HG02678 (cell line): ENCODE results near the gene MATK.
"Not testable (repeated sequence)": the region's sequence is repeated elsewhere in the genome, so short reads cannot be mapped to it uniquely, and the experiment has no call there.

Experiments
- ATAC-seq: cut with Tn5 transposase; IDR thresholded peaks from one replicate; pipeline ENCODE4 v1.9.1; 2021; ENCODE audit warnings: mild to moderate bottlenecking, moderate library complexity; ENCODE audit not compliant: unreplicated experiment

Gene MATK

GRCh38 chr19:3816148-3816547 lies 30.0 kb upstream of the MATK start:
- ATAC-seq = not testable (repeated sequence)

GRCh38 chr19:3814648-3815047 lies 28.5 kb upstream of the MATK start:
- no peak for ATAC-seq

GRCh38 chr19:3813473-3814392 lies 27.6 kb upstream of the MATK start:
- ATAC-seq = no peak

- no peak for ATAC-seq
These were observed 24.7 kb upstream of the MATK start for GRCh38 chr19:3810708-3811355.

GRCh38 chr19:3809881-3810707 lies 23.9 kb upstream of the MATK start:
- ATAC-seq = no peak

GRCh38 chr19:3808420-3809143 lies 22.4 kb upstream of the MATK start:
- ATAC-seq = no peak

GRCh38 chr19:3807574-3808354 lies 21.6 kb upstream of the MATK start:
- ATAC-seq = no peak

- no peak for ATAC-seq
These were observed 20.9 kb upstream of the MATK start for GRCh38 chr19:3807131-3807480.

GRCh38 chr19:3805859-3806258 lies 19.7 kb upstream of the MATK start:
- ATAC-seq = no peak

- ATAC-seq = no peak
These were observed 18.2 kb upstream of the MATK start for GRCh38 chr19:3804429-3804828.

- ATAC-seq = no peak
These were observed 17.8 kb upstream of the MATK start for GRCh38 chr19:3803986-3804385.

GRCh38 chr19:3803114-3803888 lies 17.1 kb upstream of the MATK start:
- ATAC-seq = no peak

GRCh38 chr19:3801412-3802096 lies 15.4 kb upstream of the MATK start:
- ATAC-seq = no peak

- ATAC-seq = no peak
These were observed 14.8 kb upstream of the MATK start for GRCh38 chr19:3800996-3801395.

GRCh38 chr19:3798137-3798536 lies 12.0 kb upstream of the MATK start:
- no peak for ATAC-seq

- no peak for ATAC-seq
These were observed 10.2 kb upstream of the MATK start for GRCh38 chr19:3796358-3796757.

- ATAC-seq = no peak
These were observed 7.6 kb upstream of the MATK start for GRCh38 chr19:3793799-3794198.

- no peak for ATAC-seq
These were observed 5.9 kb upstream of the MATK start for GRCh38 chr19:3792114-3792513.

- ATAC-seq = no peak
These were observed 4.8 kb upstream of the MATK start for GRCh38 chr19:3790941-3791340.
